Stimulated activated CD4-positive, alpha-beta T cell treated with anti-CD3 and anti-CD28 coated beads, Interleukin-12 subunit alpha, Interleukin-12 subunit beta, amount 100 ng/mL, for 4 hours (primary cell): ENCODE measurements around the gene FCHSD2.
"Not testable (repeated sequence)": the region's sequence is repeated elsewhere in the genome, so short reads cannot be mapped to it uniquely, and the experiment has no call there.

ENCODE experiments used
- DNase-seq: peaks from one replicate; pipeline ENCODE4 v3.0.0-alpha.2; 2020

The FCHSD2 gene

DNA sequence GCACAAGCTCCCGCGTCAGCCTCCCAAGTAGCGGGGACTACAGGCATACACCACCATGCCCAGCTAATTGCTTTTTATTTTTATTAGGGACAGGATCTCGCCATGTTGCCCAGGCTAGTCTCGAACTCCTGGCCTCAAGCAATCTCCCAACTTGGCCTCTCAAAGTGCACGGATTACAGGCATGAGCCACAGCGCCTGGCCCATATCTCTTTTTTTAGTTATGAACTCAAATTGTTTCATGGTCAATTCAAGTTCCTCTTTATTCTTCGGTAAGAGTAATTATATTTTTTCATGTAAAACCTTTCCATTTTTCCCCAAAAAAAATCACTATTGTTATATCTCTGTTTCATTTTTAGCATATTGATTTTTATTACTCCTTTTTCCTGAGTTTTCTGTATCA lies 25.5 kb downstream of the FCHSD2 start:
- DNase-seq, result no peak

DNA sequence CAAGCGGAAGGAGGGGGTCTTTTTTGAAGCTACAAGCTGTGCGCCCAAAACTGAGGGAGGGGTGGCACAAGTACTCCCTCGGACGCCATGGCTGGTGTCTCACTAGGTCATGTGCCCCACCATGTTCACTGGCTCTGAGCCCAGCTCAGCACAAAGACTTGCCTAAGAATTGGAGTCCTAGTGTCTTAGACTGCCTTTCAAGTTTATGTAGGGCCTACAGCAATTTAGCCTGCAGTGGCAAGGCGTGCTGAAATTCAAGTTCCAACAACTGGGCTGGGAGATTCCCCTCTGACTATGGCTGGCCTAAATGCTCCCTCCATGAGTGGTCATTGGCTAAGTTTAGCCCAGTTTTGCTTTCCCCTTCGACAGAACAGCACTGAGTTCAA lies 27.3 kb downstream of the FCHSD2 start:
- no peak for DNase-seq

DNA sequence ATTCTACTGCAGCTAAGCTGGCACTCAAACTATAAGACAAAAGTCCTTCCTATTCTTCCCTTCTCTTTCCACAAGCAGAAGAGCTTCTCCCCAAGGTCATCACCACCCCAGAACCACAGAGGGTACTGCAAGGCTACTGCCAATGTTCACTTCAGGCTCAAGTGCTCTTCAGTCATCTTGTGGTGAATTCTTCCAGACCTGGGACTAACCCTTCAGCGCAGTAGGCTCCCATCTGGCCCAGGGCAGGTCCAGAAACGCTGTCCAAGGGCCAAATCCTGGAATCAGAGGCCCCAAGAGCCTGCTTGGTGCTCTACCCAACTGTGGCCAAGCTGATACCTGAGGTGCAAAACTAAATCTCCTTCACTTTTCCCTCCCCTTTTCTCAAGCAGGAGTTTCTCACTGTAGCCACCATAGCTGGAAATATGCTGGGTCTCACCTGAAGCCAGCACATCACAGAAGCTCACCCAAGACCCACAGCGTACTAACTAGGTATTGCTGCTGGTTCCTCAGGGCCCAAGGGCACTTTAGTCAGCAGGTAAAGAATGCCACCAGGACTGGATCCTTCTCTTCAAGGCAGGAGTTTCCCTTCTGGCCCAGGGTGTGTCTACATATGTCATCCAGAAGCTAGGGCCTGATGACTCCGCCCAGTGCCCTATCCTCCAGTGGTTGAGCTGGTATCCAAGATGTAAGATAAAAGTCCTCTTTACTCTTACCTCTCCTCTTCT lies 27.8 kb downstream of the FCHSD2 start:
- no peak for DNase-seq

DNA sequence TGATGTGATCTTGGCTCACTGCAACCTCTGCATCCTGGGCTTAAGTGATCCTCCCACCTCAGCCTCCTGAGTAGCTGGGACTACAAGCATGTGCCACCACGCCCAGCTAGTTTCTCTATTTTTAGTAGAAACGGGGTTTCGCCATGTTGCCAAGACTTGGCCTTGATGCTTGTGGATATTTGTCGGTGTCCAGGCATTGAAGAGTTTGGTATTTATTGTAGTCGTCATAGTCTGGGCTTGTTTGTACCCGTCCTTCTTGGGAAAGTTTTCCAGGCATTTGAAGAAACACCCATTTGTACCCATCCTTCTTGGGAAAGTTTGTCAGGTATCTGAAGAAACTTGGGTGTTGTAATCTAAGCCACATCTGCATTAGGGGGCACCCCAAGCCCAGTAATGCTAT lies 28.7 kb downstream of the FCHSD2 start:
- DNase-seq, result no peak

DNA sequence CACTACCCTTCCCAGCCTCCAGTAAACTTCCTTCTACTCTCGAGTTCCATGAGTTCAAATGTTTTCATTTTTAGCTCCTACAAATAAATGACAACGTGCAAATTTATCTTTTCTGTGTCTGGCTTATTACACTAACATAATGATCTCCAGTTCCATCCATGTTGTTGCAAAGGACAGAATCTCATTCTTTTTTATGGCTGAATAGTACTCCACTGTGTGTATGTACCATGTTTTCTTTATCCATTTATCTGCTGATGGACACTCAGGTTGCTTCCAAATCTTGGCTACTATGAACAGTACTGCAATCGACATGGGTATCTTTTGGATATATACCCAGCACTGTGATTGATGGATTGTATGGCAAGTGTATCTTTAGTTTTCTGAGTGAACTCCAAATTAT lies 34.5 kb downstream of the FCHSD2 start:
- no peak for DNase-seq

DNA sequence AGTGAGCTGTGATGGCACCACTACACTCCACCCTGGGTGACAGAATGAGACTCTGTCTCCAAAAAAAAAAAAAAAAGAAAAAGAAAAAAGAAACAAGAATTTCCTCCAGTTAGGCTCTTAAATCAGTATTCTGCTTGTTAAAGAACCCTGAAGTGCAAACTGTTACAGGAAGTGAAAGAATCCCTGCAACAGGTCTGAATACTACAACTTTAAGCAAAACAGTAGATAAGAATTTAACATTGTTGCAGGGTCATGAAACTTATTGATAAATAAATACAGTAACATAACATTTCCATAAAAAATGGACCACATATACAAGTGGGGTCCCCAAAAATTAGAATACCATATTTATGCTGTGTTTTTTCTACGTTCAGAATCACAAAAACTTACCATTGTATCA lies 35.8 kb downstream of the FCHSD2 start:
- DNase-seq, result no peak

DNA sequence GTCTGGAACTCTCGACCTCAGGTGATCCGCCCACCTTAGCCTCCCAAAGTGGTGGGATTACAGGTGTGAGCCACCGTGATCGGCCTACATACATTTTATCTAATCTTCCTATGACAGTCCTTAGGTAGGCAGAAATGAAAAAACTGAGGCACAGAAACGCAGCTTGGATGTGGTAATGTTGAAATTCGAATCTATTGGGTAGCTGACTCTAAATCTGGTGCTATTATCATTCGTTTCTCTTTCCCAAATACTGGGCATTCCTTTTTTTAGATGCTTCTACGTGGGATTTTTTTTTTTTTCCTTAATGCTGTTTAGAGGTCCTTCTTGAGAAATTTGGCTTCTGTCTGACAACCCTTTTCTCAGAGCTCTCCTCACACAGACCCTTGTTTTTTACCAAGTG lies 41.5 kb downstream of the FCHSD2 start:
- no peak for DNase-seq

DNA sequence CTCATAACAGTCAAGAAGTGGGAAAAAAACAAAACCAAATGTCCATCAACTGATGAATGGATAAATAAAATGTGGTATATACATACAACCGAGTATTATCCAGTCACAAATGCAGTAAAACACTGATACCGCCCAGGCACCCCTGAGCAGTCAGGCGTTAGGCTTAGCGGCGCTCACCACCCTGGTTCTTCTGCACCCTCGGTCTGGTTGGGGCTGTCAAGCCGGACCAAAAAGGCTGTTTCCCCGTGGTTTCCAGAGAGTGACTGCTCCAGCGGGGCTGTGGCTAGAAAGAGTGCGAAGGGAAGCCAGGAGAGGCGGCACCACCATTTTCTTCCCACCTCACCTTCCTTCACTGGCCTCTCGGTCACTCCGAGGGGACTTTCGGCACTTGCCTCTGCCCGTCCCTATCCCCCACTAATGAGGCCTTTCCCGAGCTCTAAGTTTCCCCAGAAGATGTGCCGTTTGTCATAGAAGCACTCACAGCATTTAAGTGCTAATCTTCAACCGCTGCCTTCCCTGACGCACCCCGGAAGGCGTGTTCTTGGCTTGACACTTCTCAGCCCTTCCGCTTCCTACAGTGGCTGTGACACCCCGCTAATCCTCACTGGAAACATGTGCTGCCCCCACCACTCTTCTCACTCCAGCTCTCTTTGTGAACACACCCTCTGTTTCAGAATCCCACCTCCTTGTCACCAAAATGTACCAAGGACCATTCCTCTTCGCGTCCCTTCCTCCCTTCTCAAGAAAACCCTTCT lies 42.4 kb downstream of the FCHSD2 start:
- no peak for DNase-seq

DNA sequence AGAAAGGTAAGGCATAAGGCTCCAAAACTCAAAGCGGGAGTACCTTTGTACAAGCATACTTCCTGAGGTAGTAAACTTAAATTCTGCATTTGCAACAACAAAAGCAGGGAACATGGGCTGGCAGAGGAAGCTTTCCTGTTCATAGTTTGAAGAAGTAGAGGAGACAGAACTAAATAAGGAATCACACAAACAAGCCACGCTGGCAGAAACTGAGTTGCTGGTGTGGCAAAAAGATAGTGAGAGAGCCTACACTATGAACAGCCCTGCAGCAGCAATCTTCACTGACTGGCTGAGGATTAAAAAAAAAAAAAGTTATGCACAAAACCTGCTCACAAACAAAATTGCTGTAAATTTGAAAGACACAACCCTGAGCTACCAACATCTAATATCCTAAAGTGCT lies 46.5 kb downstream of the FCHSD2 start:
- DNase-seq, result no peak

DNA sequence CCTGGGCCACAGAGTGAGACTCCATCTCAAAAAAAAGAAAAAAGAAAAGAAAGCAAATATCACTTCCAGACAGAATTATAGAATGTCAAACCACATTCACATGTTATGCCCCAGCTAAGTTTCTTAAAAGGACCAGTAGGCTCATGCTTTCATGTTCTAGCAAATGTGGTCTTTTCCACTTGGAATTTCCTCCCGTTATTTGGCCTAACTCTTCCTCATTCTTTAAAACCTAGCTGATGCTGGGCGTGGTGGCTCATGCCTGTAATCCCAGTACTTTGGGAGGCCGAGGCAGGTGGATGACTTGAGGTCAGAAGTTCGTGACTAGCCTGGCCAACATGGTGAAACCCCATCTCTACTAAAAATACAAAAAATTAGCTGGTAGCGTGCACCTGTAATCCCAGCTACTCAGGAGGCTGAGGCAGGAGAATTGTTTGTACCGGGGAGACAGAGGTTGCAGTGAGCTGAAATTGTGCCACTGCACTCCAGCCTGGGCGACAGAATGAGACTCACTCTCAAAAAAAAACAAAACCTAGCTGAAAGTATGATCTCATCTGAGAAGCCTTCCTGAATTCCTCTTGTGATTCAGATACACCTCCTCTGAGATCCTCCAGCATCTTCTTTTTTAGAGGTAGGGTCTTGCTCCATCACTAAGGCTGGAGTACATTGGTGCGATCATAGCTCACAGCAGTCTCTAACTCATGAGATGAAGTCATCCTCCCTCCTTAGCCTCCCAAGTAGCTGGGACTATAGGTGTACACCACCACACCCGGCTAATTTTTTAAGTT lies 50.4 kb downstream of the FCHSD2 start:
- DNase-seq, result no peak

DNA sequence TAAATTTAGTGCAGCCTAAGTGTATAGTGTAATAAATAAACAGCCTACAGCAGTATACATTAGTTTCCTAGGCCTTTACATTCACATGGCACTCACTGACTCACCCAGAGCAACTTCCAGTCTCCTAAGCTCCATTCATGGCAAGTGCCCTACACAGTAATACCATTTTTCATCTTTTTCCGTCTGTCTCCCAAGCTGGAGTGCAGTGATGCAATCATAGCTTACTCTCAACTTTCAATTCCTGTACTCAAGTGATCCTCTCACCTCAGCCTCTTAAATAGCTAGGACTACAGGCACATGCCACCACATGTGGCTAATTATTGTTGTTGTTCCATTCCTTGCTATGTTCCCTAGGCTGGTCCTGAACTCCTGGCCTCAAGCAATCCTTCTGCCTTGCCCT lies 54.4 kb downstream of the FCHSD2 start:
- DNase-seq, result no peak

DNA sequence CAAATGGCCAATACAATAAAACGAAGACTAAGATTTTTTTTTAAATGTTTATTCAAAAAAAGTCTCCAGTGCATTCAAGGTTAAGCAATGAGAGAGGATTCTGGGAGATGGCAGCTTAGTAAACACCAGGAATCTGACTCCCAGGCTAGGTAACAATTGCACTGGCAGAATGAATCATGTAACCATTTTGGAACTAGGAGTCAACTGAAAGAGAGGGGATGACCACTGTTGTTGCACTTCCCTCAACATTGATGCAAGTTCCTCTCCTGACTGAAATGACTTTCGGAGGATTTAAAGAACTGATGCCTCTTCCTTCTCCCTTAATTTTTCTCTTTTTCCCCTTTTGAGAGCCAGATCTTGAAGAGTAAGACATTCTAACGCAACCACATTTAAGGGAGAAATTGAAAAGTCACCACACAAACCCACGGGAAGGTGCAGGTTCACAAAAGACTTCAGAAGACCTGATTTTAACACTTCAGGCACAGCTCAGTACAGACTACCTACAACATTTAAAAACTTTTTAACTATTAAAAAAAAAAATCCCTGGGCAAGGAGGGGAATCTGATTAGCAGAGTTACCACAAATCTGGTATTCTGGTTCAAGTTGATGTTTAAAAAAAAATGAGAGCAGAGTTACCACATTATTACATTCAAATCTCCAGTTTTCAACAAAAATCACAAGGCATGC lies 56.8 kb downstream of the FCHSD2 start:
- DNase-seq, result no peak

DNA sequence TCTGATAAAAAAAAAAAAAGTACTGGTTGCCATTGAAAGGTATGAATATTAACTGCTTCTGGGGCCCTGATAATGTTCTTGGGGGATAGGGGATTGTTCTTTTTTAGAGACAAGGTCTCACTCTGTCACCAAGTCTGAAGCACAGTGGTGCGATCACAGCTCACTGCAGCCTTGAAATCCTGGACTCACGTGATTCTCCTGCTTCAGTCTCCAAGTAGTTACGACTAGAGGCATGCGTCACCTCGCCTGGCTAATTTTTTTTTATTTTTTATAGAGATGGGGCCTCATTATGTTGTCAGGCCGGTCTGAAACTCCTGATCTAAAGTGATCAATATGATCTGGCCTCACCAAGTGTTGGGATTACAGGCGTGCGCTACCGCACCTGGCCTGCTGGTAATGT lies 63.5 kb downstream of the FCHSD2 start:
- DNase-seq, result no peak

DNA sequence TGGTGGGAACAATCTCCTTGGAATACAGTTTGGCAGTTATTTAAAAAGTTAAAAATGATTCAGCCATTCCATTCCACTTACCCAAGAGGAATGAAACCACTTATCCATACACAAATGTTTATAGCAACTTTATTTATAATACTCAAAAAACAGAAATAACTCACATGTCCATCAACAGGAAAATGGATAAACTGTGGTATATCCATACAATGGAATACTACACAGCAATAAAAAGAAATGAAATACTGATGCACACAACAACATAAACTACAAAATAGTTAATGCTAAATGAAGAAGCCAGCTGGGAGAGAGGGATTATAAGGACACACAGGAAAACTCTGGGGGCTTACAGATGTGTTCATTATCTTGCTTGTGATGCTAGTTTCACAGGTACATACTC lies 64.7 kb downstream of the FCHSD2 start:
- no peak for DNase-seq

DNA sequence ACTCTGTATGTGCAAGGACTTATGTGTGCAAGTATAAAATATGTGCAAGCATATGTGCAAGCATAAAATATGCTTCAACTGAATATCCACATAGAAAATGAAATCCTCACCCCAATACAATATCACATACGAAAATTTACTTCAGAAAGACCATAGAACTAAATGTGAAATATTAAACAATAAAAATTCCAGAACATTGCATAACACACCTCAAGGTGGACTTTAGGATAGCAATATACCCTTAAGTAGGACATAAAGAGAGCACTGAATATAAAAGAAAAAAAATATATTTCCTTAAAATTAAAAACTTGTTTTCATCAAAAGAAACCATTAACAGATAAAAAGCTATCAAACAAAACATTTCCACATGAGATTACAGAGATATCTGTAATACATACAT lies 67.8 kb downstream of the FCHSD2 start:
- DNase-seq, result no peak

DNA sequence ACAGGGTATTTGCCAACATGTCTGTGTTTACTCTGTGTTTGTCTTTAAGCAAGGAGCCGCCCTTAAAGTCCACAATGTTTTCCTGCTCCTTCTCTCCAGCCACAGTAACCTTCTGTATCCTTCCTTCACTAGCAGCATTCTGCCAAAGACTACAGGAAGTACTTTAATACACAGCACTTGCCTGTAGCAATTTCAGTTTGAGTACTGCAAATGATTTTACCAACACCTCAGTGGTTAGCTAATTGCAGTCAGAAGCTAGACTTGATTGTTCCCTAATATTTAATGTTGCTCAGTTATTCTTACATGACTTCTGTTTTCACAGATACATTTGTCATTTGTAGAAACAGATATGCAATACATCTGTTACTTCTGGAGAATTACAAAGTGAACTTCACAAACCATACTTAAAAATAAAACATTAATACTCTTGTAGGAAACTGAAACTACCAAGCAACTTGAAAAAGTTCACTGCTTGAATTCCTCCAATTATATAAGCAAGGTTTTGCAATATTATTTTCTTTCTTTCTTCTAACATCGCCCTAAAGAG lies 69.1 kb downstream of the FCHSD2 start:
- DNase-seq, result no peak

DNA sequence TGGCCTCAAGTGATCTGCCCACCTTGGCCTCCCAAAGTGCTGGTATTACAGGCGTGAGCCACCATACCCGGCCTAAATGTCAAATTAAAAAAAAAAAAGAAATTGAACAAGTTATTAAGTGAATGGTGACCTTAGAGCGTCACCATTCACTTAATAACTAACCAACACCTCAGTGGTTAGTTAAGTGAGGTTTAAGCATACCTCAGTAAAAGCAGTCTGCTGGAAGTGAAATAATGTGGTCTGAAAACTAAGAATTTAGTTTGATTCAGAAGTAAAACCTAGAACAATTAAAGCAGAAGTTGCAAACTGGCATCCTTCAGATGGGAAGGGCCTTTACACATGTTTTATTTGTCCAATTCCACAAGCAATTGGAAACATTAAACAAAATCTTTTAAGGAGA lies 71.5 kb downstream of the FCHSD2 start:
- no peak for DNase-seq

DNA sequence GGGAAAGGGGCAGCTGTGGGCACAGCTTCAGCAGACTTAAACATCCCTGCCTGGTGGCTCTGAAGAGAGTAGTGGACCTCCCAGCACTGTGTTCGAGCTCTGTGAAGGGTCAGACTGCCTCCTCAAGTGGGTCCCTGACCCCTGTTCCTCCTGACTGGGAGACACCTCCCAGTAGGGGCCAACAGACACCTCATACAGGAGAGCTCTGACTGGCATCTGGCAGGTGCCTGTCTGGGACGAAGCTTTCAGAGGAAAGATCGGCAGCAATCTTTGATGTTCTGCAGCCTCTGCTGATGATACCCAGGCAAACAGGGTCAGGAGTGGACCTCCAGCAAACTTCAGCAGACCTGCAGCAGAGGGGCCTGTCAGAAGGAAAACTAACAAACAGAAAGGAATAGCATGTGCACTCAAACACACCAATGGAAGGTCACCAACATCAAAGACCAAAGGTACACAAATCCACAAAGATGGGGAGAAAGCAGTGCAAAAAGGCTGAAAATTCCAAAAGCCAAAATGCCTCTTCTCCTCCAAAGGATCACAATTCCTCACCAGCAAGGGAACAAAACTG lies 80.2 kb downstream of the FCHSD2 start:
- DNase-seq, result not testable (repeated sequence)

DNA sequence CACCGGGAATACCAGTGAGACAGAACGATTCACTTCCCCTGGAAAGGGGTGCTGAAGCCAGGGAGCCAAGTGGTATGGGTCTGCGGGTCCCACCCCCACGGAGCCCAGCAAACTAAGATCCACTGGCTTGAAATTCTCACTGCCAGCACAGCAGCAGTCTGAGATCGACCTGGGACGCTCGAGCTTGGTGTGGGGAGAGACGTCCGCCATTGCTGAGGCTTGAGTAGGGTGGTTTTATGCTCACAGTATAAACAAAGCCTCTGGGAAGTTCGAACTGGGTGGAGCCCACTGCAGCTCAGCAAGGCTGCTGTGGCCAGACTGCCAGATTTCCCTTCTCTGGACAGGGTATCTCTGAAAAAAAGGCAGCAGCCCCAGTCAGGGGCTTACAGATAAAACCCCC lies 80.7 kb downstream of the FCHSD2 start:
- not testable (repeated sequence) for DNase-seq

DNA sequence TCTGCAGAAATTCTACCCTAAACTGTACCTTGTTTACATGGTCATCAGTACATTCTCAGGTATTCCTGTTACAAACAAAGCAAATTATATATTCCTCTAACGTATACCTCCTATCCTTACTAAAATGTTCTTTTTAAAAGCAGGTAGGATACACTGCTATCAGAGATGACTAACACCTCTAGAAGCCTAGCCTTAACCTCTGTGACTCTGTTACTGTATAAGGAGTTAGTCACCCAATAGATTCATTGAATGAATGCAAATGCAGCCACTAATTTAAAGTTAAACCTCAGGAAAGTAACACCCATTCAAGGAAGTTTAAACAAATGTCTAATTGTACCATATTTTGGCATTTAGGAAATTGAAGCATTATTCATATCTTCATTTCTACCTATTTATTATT lies 82.2 kb downstream of the FCHSD2 start:
- DNase-seq, result no peak

DNA sequence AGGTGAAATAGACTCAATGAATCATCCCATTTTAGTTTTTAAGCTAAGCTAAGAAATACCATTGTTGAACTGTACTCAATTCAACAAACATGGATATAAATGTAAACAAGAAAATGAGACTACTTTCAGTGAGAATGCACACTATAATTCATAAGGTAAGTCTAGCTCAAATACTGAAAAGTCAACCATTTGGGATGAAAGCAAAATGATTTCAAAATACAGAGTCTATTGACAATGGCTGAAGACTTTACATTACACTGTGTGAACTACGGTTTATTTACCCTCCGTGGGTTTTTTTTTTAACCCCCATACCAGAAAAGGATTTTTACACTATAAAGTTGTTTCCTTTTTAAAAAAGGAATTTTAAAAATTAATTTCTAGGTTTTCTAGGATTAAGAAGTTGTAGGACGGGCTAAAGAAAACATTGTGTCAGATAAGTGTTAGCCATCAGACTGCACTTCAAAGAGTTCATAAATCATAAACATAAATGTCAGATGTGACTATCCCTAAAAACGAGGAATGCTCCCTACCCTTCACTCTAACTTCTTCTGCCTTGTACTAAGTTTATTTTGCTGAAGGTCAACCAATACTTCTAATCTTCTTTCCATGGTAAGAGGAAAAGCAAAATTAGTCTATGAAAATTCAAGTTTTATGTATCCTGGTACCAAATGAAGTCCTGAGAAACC lies 83.0 kb downstream of the FCHSD2 start:
- no peak for DNase-seq
